ENCODE data around the gene TIAM2. TPM values are rescaled to one million over a fixed set of nuclear protein-coding genes. Genes with fewer than 3 reads are reported as not detected.

The TIAM2 gene
- total RNA-seq, 4 donors from 2014 or later, result 4.2 to 12.7 (median 7.5) TPM

- H3K9me3 ChIP-seq, result no peaks in the 10 kb centered on the region
- H3K27ac ChIP-seq, result no peak overlapping the region
- no peaks in the 10 kb centered on the region for H3K36me3 ChIP-seq
- in situ Hi-C loops (cut with MboI; ENCODE audit: low pct_ligation_motif_present in 1 of 4, low pct_unique_long_range_greater_than_20kb in 1 of 4, low sequenced_read_pairs in 3 of 4) (no loop called here), intact Hi-C loops (cut with DNase I; ENCODE audit: low total_unique reads) (no loop called here)
- H3K27me3 ChIP-seq, result no peaks in the 10 kb centered on the region
- no peak for TF ChIP-seq EP300 (IDR thresholded peaks at IDR 0.05; ENCODE audit: low read depth)
- no peak for TF ChIP-seq POLR2A (IDR thresholded peaks at IDR 0.05)
- TF ChIP-seq, protein P1, sequence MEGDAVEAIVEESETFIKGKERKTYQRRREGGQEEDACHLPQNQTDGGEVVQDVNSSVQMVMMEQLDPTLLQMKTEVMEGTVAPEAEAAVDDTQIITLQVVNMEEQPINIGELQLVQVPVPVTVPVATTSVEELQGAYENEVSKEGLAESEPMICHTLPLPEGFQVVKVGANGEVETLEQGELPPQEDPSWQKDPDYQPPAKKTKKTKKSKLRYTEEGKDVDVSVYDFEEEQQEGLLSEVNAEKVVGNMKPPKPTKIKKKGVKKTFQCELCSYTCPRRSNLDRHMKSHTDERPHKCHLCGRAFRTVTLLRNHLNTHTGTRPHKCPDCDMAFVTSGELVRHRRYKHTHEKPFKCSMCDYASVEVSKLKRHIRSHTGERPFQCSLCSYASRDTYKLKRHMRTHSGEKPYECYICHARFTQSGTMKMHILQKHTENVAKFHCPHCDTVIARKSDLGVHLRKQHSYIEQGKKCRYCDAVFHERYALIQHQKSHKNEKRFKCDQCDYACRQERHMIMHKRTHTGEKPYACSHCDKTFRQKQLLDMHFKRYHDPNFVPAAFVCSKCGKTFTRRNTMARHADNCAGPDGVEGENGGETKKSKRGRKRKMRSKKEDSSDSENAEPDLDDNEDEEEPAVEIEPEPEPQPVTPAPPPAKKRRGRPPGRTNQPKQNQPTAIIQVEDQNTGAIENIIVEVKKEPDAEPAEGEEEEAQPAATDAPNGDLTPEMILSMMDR (IDR thresholded peaks at IDR 0.05), result no peak
- no peak for TF ChIP-seq POLR2AphosphoS5 (IDR thresholded peaks at IDR 0.05)
- H3K4me1 ChIP-seq, result peaks cover 0 to 4% (median under 1%) of the 10 kb centered on the region in 4 donors
- no peak for DNase-seq
- no peak overlapping the region for H3K4me3 ChIP-seq
- WGBS, 2 donors (ENCODE audit: low coverage in 1 of 2), result 77 to 83% methylated on average over 1 to 6 of the region's 6 CpGs
Observed at GRCh38 chr6:155232848-155233247, 237.7 kb downstream of the TIAM2 start.

DNA sequence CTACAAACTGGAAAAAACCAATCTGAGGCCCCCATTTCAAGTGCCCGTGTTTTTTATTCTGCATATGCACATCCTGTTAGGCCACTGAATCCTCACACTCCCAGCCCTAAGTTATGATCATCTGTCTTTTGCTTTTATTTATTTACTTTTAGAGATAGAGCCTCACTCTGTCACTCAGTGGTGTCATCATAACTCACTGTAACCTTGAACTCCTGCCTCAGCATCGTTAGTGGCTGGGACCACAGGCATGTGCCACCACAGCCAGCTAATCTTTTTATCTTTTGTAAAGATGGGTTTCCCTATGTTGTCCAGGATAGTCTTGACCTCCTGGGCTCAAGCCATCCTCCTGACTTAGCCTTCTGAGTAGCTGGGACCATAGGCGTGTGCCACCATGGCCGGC lies 239.1 kb downstream of the TIAM2 start:
- no peak for TF ChIP-seq POLR2AphosphoS5 (IDR thresholded peaks at IDR 0.05)
- TF ChIP-seq EP300 (IDR thresholded peaks at IDR 0.05; ENCODE audit: low read depth), result no peak
- no peak for TF ChIP-seq POLR2A (IDR thresholded peaks at IDR 0.05)
- TF ChIP-seq, protein P1 (IDR thresholded peaks at IDR 0.05), result no peak
- in situ Hi-C loops (cut with MboI; ENCODE audit: low pct_ligation_motif_present in 1 of 4, low pct_unique_long_range_greater_than_20kb in 1 of 4, low sequenced_read_pairs in 3 of 4) (no loop called here), intact Hi-C loops (cut with DNase I; ENCODE audit: low total_unique reads) (no loop called here)
- WGBS, 2 donors (ENCODE audit: low coverage in 1 of 2), result 72 to 78% methylated on average over 1 to 4 of the region's 4 CpGs
- no peaks in the 10 kb centered on the region for H3K9me3 ChIP-seq
- DNase-seq, result no peak
- H3K27me3 ChIP-seq, result no peaks in the 10 kb centered on the region
- H3K4me1 ChIP-seq, result peaks cover 0 to 4% (median 0%) of the 10 kb centered on the region in 4 donors
- H3K4me3 ChIP-seq, result no peak overlapping the region
- no peaks in the 10 kb centered on the region for H3K36me3 ChIP-seq
- H3K27ac ChIP-seq, result peak overlapping the region in 1 of 4 donors; percentile 29

GRCh38 chr6:155234687-155235086 lies 239.6 kb downstream of the TIAM2 start:
- DNase-seq, result no peak
- in situ Hi-C loops (cut with MboI; ENCODE audit: low pct_ligation_motif_present in 1 of 4, low pct_unique_long_range_greater_than_20kb in 1 of 4, low sequenced_read_pairs in 3 of 4), result no loop called here
- no peaks in the 10 kb centered on the region for H3K9me3 ChIP-seq
- no peak overlapping the region for H3K4me3 ChIP-seq
- H3K4me1 ChIP-seq, result peaks cover 0 to 4% (median 0%) of the 10 kb centered on the region in 4 donors
- intact Hi-C loops (cut with DNase I; ENCODE audit: low total_unique reads), result no loop called here
- H3K27me3 ChIP-seq, result no peaks in the 10 kb centered on the region
- no peaks in the 10 kb centered on the region for H3K36me3 ChIP-seq
- 42 to 90% methylated on average over 2 to 4 of the region's 4 CpGs for WGBS, 2 donors (ENCODE audit: low coverage in 1 of 2)
- peak overlapping the region in 2 of 4 donors; percentile 29 to 32 for H3K27ac ChIP-seq
- TF ChIP-seq, protein P1 (IDR thresholded peaks at IDR 0.05), result no peak

GRCh38 chr6:155235087-155235486 lies 240.0 kb downstream of the TIAM2 start:
- whole genome bisulfite sequencing, 2 donors (ENCODE audit: low coverage in 1 of 2), result 45 to 67% methylated on average over 1 to 5 of the region's 5 CpGs

More at GRCh38 chr6:155235087-155235486, 240.0 kb downstream of the TIAM2 start:
- Histone ChIP-seq H3K27me3 (no peaks in the 10 kb centered on the region), H3K4me1 (peaks cover 0 to 4% (median 0%) of the 10 kb centered on the region in 4 donors), H3K27ac (peak overlapping the region in 2 of 4 donors; percentile 29 to 32), H3K36me3 (no peaks in the 10 kb centered on the region), H3K9me3 (no peaks in the 10 kb centered on the region), H3K4me3 (no peak overlapping the region)
- in situ Hi-C loops (cut with MboI; ENCODE audit: low pct_ligation_motif_present in 1 of 4, low pct_unique_long_range_greater_than_20kb in 1 of 4, low sequenced_read_pairs in 3 of 4) (no loop called here), intact Hi-C loops (cut with DNase I; ENCODE audit: low total_unique reads) (no loop called here)
- DNase-seq, result no peak
- TF ChIP-seq, protein P1 (IDR thresholded peaks at IDR 0.05), result no peak
- TF ChIP-seq POLR2AphosphoS5 (IDR thresholded peaks at IDR 0.05), result no peak
- TF ChIP-seq EP300 (IDR thresholded peaks at IDR 0.05; ENCODE audit: low read depth), result no peak
- no peak for TF ChIP-seq POLR2A (IDR thresholded peaks at IDR 0.05)

Data from transverse colon (tissue), 4 donors.